Measurements from ENCODE around the gene PHGDH. TPM values are rescaled to one million over a fixed set of nuclear protein-coding genes. Genes with fewer than 3 reads are reported as not detected.
A peak's percentile ranks its signal among the peaks of the same experiment; 100 is the strongest.

PHGDH gene
- total RNA-seq, 1 donor from 2014 or later, result 280 TPM

DNA sequence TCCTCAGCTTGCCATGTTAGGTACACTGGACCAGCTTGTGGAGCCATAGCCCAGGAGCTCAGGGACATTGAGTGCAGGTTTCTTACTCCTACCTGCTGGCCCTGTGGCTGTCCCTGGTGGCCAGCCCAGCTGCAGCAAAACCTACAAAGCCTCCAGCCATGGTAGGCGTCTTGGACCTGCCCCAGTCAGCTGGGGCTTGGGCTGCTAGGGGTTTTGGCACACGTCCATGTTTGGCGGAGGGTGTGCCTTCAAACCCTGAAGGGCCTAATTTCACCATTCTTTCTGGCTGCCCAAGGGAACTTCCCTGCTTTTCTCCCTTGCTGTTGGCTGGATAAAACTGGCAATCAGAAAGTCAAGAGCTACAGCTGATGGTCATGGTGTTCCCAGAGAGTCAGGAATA lies 31.6 kb downstream of the PHGDH start:
- H3K36me3 Mint-ChIP-seq (ENCODE audit: unreplicated experiment), result no peaks in the 10 kb centered on the region

DNA sequence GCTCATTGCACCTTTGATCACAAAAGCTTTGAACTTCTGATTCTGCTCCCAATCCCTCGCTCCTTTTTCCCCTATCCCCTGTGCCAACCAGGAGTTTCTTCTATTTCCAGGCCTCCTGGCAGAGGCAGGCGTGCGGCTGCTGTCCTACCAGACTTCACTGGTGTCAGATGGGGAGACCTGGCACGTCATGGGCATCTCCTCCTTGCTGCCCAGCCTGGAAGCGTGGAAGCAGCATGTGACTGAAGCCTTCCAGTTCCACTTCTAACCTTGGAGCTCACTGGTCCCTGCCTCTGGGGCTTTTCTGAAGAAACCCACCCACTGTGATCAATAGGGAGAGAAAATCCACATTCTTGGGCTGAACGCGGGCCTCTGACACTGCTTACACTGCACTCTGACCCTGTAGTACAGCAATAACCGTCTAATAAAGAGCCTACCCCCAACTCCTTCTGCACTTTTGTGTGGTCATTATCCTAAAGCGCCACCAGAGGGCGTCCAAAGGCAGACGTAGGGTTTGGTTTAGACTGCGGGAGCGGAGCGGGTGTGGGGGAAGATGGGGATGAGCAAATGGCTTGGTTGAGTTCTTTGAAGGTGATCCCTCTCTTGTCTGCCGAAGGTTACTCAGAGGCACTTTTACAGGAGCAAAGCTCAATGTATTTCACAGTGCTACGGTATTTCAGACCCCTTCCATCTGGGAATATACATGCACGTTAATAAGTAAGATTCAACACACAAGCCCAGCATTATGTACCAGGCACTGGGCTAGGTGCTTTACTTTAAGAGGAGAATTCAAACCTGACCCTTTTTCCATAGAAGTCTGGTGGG lies 32.3 kb downstream of the PHGDH start:
- no peak overlapping the region for H3K4me3 Mint-ChIP-seq (ENCODE audit: unreplicated experiment)
- no peak overlapping the region for H3K27ac Mint-ChIP-seq (ENCODE audit: unreplicated experiment)
- peaks cover 5% of the 10 kb centered on the region for H3K27me3 Mint-ChIP-seq (ENCODE audit: unreplicated experiment)
- TF ChIP-seq, protein P1, sequence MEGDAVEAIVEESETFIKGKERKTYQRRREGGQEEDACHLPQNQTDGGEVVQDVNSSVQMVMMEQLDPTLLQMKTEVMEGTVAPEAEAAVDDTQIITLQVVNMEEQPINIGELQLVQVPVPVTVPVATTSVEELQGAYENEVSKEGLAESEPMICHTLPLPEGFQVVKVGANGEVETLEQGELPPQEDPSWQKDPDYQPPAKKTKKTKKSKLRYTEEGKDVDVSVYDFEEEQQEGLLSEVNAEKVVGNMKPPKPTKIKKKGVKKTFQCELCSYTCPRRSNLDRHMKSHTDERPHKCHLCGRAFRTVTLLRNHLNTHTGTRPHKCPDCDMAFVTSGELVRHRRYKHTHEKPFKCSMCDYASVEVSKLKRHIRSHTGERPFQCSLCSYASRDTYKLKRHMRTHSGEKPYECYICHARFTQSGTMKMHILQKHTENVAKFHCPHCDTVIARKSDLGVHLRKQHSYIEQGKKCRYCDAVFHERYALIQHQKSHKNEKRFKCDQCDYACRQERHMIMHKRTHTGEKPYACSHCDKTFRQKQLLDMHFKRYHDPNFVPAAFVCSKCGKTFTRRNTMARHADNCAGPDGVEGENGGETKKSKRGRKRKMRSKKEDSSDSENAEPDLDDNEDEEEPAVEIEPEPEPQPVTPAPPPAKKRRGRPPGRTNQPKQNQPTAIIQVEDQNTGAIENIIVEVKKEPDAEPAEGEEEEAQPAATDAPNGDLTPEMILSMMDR (IDR thresholded peaks at IDR 0.05; ENCODE audit: partially characterized antibody, unreplicated experiment), result peak; percentile 86
- H3K9me3 Mint-ChIP-seq (ENCODE audit: unreplicated experiment), result no peaks in the 10 kb centered on the region
- H3K36me3 Mint-ChIP-seq (ENCODE audit: unreplicated experiment), result no peaks in the 10 kb centered on the region
- peaks cover 7% of the 10 kb centered on the region for H3K4me1 Mint-ChIP-seq (ENCODE audit: low read depth, unreplicated experiment)
- peak; percentile 73 for DNase-seq

More for the DNA sequence above, 31.6 kb downstream of the PHGDH start:
- no peaks in the 10 kb centered on the region for H3K9me3 Mint-ChIP-seq (ENCODE audit: unreplicated experiment)
- TF ChIP-seq, protein P1 (IDR thresholded peaks at IDR 0.05; ENCODE audit: partially characterized antibody, unreplicated experiment), result no peak
- H3K4me1 Mint-ChIP-seq (ENCODE audit: low read depth, unreplicated experiment), result peaks cover 7% of the 10 kb centered on the region
- no peak overlapping the region for H3K4me3 Mint-ChIP-seq (ENCODE audit: unreplicated experiment)
- H3K27me3 Mint-ChIP-seq (ENCODE audit: unreplicated experiment), result peaks cover 5% of the 10 kb centered on the region
- no peak for DNase-seq
- H3K27ac Mint-ChIP-seq (ENCODE audit: unreplicated experiment), result no peak overlapping the region

DNA sequence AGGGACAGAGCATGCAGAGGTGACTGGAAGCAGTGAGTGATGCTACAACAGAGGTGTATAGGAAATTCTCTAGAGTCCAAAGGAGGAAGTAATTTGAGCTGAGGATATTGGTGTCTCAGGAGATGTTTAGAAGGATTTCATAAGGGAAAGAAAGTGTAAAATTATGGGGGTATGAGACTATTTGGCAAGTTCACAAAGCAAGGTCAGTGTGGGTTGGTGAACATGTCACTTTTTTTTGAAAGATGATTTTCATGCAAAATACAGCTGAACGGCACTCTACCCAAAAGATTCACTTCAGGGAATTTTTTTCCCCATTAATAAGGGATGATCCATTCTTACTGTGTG lies 32.8 kb downstream of the PHGDH start:
- peaks cover 4% of the 10 kb centered on the region for H3K27me3 Mint-ChIP-seq (ENCODE audit: unreplicated experiment)
- no peak for DNase-seq
- TF ChIP-seq, protein P1 (IDR thresholded peaks at IDR 0.05; ENCODE audit: partially characterized antibody, unreplicated experiment), result no peak
- H3K4me3 Mint-ChIP-seq (ENCODE audit: unreplicated experiment), result no peak overlapping the region
- no peak overlapping the region for H3K27ac Mint-ChIP-seq (ENCODE audit: unreplicated experiment)
- no peaks in the 10 kb centered on the region for H3K9me3 Mint-ChIP-seq (ENCODE audit: unreplicated experiment)
- H3K36me3 Mint-ChIP-seq (ENCODE audit: unreplicated experiment), result no peaks in the 10 kb centered on the region
- peaks cover 7% of the 10 kb centered on the region for H3K4me1 Mint-ChIP-seq (ENCODE audit: low read depth, unreplicated experiment)

GRCh38 chr1:119745034-119745433 lies 33.3 kb downstream of the PHGDH start:
- H3K4me1 Mint-ChIP-seq (ENCODE audit: low read depth, unreplicated experiment), result peaks cover 7% of the 10 kb centered on the region
- H3K27ac Mint-ChIP-seq (ENCODE audit: unreplicated experiment), result no peak overlapping the region
- TF ChIP-seq, protein P1 (IDR thresholded peaks at IDR 0.05; ENCODE audit: partially characterized antibody, unreplicated experiment), result no peak
- H3K27me3 Mint-ChIP-seq (ENCODE audit: unreplicated experiment), result peaks cover 4% of the 10 kb centered on the region
- DNase-seq, result no peak
- H3K36me3 Mint-ChIP-seq (ENCODE audit: unreplicated experiment), result no peaks in the 10 kb centered on the region
- no peak overlapping the region for H3K4me3 Mint-ChIP-seq (ENCODE audit: unreplicated experiment)
- peaks cover 2% of the 10 kb centered on the region for H3K9me3 Mint-ChIP-seq (ENCODE audit: unreplicated experiment)

DNA sequence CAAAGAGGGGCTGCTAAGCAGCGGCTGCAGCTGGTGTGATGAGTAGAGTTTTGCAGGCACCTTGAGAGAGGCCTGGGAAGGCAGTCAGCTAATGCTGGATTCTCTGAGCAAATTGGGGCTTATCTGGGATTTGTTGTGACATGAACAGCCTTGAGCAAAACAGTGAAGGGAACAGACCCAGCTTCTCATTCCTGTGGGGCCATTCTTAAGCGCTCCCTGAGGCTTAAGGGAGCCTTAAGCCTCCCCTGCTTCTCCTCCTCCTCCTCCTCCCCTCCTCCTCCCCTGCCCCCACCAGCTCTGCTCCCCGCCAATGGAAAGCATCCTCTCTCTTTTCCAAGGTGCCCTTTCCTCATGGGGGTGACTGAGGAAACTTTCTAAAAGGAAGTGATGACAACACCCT lies 35.7 kb downstream of the PHGDH start:
- no peak for DNase-seq
- peaks cover 7% of the 10 kb centered on the region for H3K4me1 Mint-ChIP-seq (ENCODE audit: low read depth, unreplicated experiment)
- peaks cover 2% of the 10 kb centered on the region for H3K9me3 Mint-ChIP-seq (ENCODE audit: unreplicated experiment)
- TF ChIP-seq, protein P1 (IDR thresholded peaks at IDR 0.05; ENCODE audit: partially characterized antibody, unreplicated experiment), result no peak
- H3K4me3 Mint-ChIP-seq (ENCODE audit: unreplicated experiment), result no peak overlapping the region
- H3K36me3 Mint-ChIP-seq (ENCODE audit: unreplicated experiment), result no peaks in the 10 kb centered on the region
- H3K27me3 Mint-ChIP-seq (ENCODE audit: unreplicated experiment), result peaks cover 4% of the 10 kb centered on the region
- no peak overlapping the region for H3K27ac Mint-ChIP-seq (ENCODE audit: unreplicated experiment)

Data from glutamatergic neuron (in vitro differentiated cells).